ENCODE results near the gene WFIKKN2. TPM values are rescaled to one million over a fixed set of nuclear protein-coding genes. Genes with fewer than 3 reads are reported as not detected.

WFIKKN2 gene
- total RNA-seq, 1 donor from 2014 or later = 0.07 TPM

- TF ChIP-seq EZH2 (IDR thresholded peaks at IDR 0.05; ENCODE audit: insufficient read depth, low read length) = no peak
- TF ChIP-seq CTCF (IDR thresholded peaks at IDR 0.05; ENCODE audit: insufficient read depth, low read depth, low read length) = no peak
- Histone ChIP-seq H3K79me2 (ENCODE audit: insufficient read depth, low read length) (no peaks in the 10 kb centered on the region), H3K27me3 (ENCODE audit: insufficient read depth, low read length) (no peaks in the 10 kb centered on the region), H3K4me3 (ENCODE audit: insufficient read depth, low read depth, low read length) (no peak overlapping the region), H3K4me2 (ENCODE audit: low read length) (no peak overlapping the region), H3K27ac (ENCODE audit: low read depth, low read length) (no peak overlapping the region), H2AFZ (ENCODE audit: low read depth, low read length) (peak overlapping the region; percentile 41), H3K9ac (ENCODE audit: low read length) (no peak overlapping the region), H3K9me3 (ENCODE audit: insufficient read depth, low read depth, low read length) (no peaks in the 10 kb centered on the region), H4K20me1 (ENCODE audit: insufficient read depth, low read length) (no peaks in the 10 kb centered on the region), H3K36me3 (ENCODE audit: insufficient read depth, low read length) (no peaks in the 10 kb centered on the region), H3K4me1 (ENCODE audit: insufficient read depth, low read length) (peaks cover 3% of the 10 kb centered on the region)
- peak overlapping the region; percentile 81 for H3K27ac Mint-ChIP-seq (ENCODE audit: unreplicated experiment)
- no peaks in the 10 kb centered on the region for H3K36me3 Mint-ChIP-seq (ENCODE audit: low read depth, unreplicated experiment)
- DNase-seq (ENCODE audit: low read depth) = no peak
- H3K27me3 Mint-ChIP-seq (ENCODE audit: low read depth, unreplicated experiment) = peaks cover 2% of the 10 kb centered on the region
- H3K9me3 Mint-ChIP-seq (ENCODE audit: unreplicated experiment) = no peaks in the 10 kb centered on the region
- no peak for FAIRE-seq
- H3K4me1 Mint-ChIP-seq (ENCODE audit: low read depth, unreplicated experiment) = peaks cover 22% of the 10 kb centered on the region
- H3K4me3 Mint-ChIP-seq (ENCODE audit: unreplicated experiment) = peak overlapping the region; percentile 45
Measured at GRCh38 chr17:50787106-50787505, 48.3 kb upstream of the WFIKKN2 start.

- FAIRE-seq = no peak
- Histone ChIP-seq H3K79me2 (ENCODE audit: insufficient read depth, low read length) (no peaks in the 10 kb centered on the region), H3K27ac (ENCODE audit: low read depth, low read length) (no peak overlapping the region), H3K9me3 (ENCODE audit: insufficient read depth, low read depth, low read length) (no peaks in the 10 kb centered on the region), H2AFZ (ENCODE audit: low read depth, low read length) (no peak overlapping the region), H3K4me2 (ENCODE audit: low read length) (no peak overlapping the region), H3K36me3 (ENCODE audit: insufficient read depth, low read length) (no peaks in the 10 kb centered on the region), H4K20me1 (ENCODE audit: insufficient read depth, low read length) (no peaks in the 10 kb centered on the region), H3K9ac (ENCODE audit: low read length) (no peak overlapping the region), H3K4me1 (ENCODE audit: insufficient read depth, low read length) (peaks cover 3% of the 10 kb centered on the region), H3K4me3 (ENCODE audit: insufficient read depth, low read depth, low read length) (no peak overlapping the region), H3K27me3 (ENCODE audit: insufficient read depth, low read length) (no peaks in the 10 kb centered on the region)
- TF ChIP-seq CTCF (IDR thresholded peaks at IDR 0.05; ENCODE audit: insufficient read depth, low read depth, low read length) (no peak), EZH2 (IDR thresholded peaks at IDR 0.05; ENCODE audit: insufficient read depth, low read length) (no peak)
- Mint-ChIP-seq H3K27ac (ENCODE audit: unreplicated experiment) (no peak overlapping the region), H3K4me1 (ENCODE audit: low read depth, unreplicated experiment) (peaks cover 22% of the 10 kb centered on the region), H3K27me3 (ENCODE audit: low read depth, unreplicated experiment) (peaks cover 2% of the 10 kb centered on the region), H3K36me3 (ENCODE audit: low read depth, unreplicated experiment) (no peaks in the 10 kb centered on the region), H3K9me3 (ENCODE audit: unreplicated experiment) (no peaks in the 10 kb centered on the region), H3K4me3 (ENCODE audit: unreplicated experiment) (peak overlapping the region; percentile 35)
- no peak for DNase-seq (ENCODE audit: low read depth)
Measured at GRCh38 chr17:50790618-50791017, 44.8 kb upstream of the WFIKKN2 start.

- no peaks in the 10 kb centered on the region for H3K9me3 Mint-ChIP-seq (ENCODE audit: unreplicated experiment)
- no peaks in the 10 kb centered on the region for H3K79me2 ChIP-seq (ENCODE audit: insufficient read depth, low read length)
- peaks cover 2% of the 10 kb centered on the region for H3K27me3 Mint-ChIP-seq (ENCODE audit: low read depth, unreplicated experiment)
Measured at GRCh38 chr17:50792132-50792531, 43.3 kb upstream of the WFIKKN2 start.

More at GRCh38 chr17:50792132-50792531, 43.3 kb upstream of the WFIKKN2 start:
- H3K36me3 Mint-ChIP-seq (ENCODE audit: low read depth, unreplicated experiment) = no peaks in the 10 kb centered on the region
- H3K27ac Mint-ChIP-seq (ENCODE audit: unreplicated experiment) = no peak overlapping the region
- H3K27ac ChIP-seq (ENCODE audit: low read depth, low read length) = no peak overlapping the region
- H3K4me1 Mint-ChIP-seq (ENCODE audit: low read depth, unreplicated experiment) = peaks cover 14% of the 10 kb centered on the region
- H3K4me1 ChIP-seq (ENCODE audit: insufficient read depth, low read length) = no peaks in the 10 kb centered on the region
- no peak for TF ChIP-seq EZH2 (IDR thresholded peaks at IDR 0.05; ENCODE audit: insufficient read depth, low read length)
- no peak for TF ChIP-seq CTCF (IDR thresholded peaks at IDR 0.05; ENCODE audit: insufficient read depth, low read depth, low read length)
- FAIRE-seq = no peak
- no peak overlapping the region for H2AFZ ChIP-seq (ENCODE audit: low read depth, low read length)
- H3K9ac ChIP-seq (ENCODE audit: low read length) = no peak overlapping the region
- no peak overlapping the region for H3K4me3 ChIP-seq (ENCODE audit: insufficient read depth, low read depth, low read length)
- H4K20me1 ChIP-seq (ENCODE audit: insufficient read depth, low read length) = no peaks in the 10 kb centered on the region
- DNase-seq (ENCODE audit: low read depth) = no peak
- H3K36me3 ChIP-seq (ENCODE audit: insufficient read depth, low read length) = no peaks in the 10 kb centered on the region
- H3K4me2 ChIP-seq (ENCODE audit: low read length) = no peak overlapping the region
- H3K27me3 ChIP-seq (ENCODE audit: insufficient read depth, low read length) = no peaks in the 10 kb centered on the region
- H3K9me3 ChIP-seq (ENCODE audit: insufficient read depth, low read depth, low read length) = no peaks in the 10 kb centered on the region
- no peak overlapping the region for H3K4me3 Mint-ChIP-seq (ENCODE audit: unreplicated experiment)
